Stimulated activated CD8-positive, alpha-beta memory T cell treated with anti-CD3 and anti-CD28 coated beads, Interleukin-7, amount 100 ng/mL, for 48 hours (primary cell): ENCODE measurements around the gene NRXN3.

Source experiments
- DNase-seq, 2 donors: peaks; one replicate each; pipeline ENCODE4 v3.0.0-alpha.2; 2020; ENCODE audit warnings: low read depth in 1 of 2; ENCODE audit errors: extremely low read depth in 1 of 2

Gene NRXN3

DNA sequence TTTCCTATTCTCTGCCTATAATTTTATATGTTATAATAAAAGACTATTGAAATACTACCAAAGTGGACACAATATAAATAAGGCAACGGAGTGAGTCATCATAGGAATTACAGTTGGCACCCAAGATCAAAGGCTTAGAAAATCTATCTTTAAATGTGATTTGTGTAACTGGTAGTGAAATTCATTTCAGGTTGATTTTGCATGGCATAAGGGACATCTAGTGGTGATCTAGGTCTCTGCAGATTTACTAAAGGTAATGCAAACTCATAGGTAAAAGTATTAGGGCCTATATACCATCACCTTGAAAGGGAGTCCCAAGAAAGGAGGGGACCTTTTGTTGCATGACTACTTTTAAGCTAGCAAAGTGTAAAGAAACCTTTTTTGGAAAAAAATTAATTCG is 527.2 kb downstream of the NRXN3 start:
- DNase-seq, result no peak

DNA sequence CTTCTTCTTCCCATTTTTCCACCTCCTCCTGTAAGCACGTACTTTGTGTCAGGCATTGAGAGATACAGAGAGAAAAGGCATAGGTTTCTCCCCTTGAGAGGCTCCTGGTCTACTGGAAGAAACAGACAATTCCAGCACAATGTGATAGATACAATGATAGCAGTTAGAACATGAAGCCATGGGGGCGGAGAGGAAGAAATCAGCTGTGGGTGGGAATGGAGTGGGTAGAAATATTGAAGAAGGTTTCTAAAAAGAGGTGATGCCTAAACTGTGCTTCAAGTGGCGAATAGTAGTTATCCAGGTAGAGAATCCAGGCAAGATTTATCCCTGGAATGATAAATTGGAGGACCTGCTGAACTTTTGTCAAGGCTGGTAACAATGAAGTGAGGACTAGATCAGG is 528.8 kb downstream of the NRXN3 start:
- no peak for DNase-seq

DNA sequence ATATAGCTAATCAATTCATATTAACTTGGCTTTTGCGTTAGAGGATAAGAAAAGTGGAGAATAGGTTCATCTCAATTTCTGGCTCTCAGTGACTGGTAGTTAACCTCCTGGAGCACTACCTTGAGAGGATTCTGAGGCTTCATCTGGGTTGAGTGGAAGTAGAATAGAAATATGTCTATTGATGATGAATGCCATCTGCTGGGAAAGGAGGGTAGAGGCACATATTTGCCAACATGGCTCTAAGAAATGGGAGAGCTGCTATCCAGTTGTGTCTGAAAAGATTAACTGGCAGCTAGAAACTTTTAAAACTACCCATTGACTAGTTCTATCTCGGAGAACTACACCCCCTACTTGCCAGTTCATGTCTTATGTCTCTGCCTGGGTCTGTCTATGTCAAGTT is 530.1 kb downstream of the NRXN3 start:
- no peak for DNase-seq

DNA sequence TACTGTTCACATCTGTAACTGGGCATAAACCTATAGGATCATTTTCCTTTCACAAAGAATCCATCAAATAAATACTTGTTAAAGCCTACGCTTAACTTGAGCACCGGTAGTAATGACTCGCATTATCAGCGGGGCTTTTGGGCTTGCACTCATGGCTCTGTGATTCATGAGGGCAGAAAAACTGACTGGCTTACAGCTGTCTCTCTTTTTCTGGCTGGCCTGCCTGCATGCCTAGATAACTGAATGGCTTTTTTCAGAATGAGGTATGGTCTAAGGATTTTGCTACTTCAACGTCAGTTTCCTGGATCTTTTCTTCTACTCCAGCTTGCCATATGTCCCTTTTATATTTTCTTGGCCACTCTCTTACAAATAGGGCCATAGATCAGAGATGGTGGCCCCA is 531.1 kb downstream of the NRXN3 start:
- no peak for DNase-seq

DNA sequence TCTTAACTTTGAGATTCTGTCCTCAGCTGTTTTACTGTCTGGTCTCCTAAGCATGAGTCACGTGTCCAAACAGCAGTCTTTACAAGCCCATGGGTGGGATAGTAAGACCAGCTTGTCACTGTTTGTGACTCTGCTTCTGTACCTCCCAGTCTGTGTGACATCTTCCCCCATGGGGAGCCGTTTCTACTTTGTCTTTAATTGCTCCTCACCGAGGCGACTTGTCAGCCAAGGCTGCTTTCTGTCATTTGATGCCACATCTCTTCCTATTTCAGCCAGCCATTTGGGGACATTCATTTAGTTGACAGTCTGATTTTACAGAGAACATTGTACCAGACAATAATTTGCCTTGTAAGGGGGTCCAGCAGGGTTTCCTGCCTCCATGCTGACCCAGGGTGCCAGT is 534.8 kb downstream of the NRXN3 start:
- no peak for DNase-seq

DNA sequence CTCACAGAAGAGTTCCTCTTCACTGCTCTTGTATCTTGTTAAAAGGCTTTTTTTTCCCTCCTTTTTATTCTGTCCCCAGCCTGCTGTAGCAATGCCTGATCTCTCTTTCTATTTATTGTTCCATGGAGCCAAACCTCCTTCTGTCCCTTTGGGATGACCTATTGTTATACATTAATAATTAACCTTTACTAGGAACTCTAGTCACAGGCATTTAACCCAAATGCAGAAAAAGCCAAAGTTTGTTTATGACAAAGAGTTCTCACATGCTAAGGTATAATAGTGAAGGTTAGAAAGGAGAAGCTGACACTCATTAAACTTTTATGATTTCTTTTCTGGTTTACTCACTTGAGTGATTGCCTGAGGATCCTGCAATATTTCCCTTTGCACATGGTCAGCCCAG is 535.8 kb downstream of the NRXN3 start:
- DNase-seq, result no peak

DNA sequence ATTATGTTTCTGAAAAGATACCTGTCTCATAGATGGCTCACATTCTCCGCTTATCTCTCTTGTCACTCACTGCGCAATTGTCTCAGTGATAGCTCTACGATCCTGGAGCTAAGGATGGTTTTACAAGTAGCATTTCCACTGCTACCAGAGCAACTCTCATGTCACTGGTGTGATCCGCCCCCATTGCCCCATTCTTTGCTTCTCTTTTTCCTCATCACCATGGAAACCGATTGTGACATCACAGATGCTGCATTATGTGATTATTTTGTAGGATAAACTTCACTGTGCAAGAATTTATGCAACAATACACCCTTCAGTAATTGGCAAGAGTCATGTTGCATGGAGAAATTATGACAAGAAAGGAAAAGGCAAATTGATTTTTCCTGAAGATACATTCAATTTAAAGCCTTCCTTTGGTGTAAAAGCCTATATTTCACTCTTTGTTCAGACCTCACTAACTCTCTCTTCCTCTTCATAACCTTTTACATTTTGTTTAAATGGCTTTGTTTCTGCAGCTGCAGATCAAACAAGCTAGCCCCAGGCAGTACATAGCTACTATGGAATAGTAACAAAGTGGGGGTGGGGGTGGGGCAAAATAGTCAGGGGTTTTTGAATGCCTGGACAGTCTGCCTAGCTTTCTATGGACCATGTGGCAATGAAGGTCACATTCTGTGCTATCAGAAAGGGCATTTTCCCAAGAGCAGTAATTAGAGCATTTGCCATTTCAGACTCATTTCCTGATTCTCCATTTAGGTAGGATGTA is 539.8 kb downstream of the NRXN3 start:
- DNase-seq, result no peak

DNA sequence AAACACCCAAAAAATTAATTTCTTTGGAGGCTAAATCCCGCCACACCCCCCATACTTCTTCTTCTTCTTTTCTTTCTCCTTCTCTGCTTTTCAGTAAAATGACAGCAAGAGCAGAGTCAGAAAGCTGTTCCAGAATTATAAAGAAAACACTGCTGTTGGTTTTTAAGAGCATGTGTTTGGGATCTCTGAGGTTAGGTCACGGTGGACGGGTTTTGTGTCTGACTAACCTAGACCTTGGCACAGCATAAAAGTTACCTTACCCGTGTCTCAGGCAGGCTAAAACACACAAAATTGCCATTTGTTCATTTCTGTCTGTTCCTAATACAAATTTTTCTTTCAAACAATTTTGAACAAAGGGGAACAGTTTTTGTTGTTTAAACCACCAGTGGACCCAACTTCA is 540.8 kb downstream of the NRXN3 start:
- DNase-seq, result no peak

DNA sequence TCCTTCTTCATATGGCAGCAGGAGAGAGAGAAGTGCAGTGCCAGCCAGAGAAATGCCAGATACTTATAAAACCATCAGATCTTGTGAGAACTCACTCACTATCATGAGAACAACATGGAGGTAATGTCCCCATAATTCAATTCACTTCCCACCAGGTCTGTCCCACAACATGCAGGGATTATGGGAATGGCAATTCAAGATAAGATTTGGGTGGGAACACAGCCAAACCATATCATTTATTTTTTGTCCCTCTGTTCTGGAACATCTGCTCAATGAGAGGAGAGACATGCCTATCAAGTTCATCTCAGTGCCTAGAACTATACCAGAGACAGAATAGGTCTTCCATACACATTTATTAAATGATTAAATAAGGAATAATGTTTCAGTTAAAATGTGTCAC is 543.5 kb downstream of the NRXN3 start:
- no peak for DNase-seq

DNA sequence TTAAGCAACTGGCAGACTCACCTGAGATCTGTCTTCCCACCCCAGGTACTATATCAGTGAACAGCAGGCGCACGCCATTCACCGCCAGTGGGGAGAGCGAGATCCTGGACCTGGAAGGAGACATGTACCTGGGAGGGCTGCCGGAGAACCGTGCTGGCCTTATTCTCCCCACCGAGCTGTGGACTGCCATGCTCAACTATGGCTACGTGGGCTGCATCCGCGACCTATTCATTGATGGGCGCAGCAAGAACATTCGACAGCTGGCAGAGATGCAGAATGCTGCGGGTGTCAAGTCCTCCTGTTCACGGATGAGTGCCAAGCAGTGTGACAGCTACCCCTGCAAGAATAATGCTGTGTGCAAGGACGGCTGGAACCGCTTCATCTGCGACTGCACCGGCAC is 544.5 kb downstream of the NRXN3 start:
- DNase-seq, result no peak

DNA sequence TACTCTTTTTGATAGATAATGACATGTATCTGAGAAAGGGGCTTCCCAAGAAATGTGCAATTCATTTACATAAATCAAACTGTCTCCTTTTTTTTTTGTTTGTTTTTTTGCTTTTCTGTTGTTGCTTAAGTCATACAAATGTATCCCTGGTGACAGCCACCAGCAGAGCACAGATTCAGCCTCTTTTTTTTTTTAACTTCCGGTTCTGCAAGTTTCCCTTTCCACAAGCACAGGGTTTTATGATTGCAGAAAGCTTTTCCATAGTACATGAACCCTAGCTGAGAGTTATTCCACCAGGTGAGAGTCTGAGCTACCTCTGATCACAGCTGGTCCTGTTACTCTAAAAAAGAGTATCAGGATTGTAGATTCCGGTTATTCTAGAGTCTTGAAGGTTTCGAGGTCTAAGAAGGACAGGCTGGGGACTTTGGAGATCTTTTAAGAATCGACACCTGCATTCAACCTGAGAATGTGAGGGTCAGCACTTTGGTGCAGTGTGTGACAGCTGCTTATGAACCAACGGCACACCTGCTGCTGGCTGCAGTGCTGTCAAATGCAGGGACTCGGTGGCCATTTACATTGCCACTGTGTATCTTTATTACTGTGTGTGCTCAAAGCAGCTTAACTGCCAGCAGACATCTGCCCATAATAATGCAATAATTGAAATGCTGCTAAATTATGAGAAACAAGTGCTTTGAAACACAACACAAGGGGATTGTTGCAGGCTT is 551.7 kb downstream of the NRXN3 start:
- no peak for DNase-seq

DNA sequence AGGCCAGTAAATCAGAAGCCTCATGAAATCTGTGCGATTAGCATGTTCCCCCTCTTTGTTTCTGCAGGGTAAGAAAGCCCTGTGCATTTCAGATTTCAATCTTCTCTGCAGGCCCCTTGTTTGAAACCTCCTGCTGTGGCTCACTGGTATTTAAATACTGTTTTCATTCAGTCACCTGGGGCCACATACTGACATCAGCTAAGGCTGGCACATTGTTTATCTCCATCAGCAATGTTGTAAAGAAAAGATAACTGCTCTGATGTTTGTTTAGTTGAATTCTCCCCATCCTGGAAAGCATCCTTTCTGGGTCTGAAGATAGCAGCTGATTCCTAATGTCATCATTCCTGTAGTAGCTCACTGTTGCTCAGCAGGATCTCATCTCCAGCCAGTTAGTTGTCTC is 554.9 kb downstream of the NRXN3 start:
- DNase-seq, result no peak

DNA sequence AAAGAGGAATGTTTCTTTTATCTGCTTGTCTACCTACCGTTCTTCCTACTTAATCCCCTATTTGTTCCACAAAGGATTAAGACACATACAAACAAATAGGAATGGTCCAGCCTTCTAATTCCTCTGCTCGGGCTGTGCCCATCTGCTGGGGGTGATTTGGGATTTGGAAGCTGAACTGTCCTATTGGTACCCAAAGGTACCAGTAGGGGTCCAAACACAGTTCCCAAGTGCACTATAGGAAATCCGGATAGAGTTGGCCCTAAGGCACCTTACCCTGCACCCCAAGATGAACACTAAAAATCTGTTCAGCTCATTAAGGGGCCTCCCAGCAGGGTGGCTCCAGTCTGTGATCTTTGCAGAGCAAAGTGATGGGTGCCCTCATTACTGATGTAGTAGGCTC is 566.9 kb downstream of the NRXN3 start:
- no peak for DNase-seq

DNA sequence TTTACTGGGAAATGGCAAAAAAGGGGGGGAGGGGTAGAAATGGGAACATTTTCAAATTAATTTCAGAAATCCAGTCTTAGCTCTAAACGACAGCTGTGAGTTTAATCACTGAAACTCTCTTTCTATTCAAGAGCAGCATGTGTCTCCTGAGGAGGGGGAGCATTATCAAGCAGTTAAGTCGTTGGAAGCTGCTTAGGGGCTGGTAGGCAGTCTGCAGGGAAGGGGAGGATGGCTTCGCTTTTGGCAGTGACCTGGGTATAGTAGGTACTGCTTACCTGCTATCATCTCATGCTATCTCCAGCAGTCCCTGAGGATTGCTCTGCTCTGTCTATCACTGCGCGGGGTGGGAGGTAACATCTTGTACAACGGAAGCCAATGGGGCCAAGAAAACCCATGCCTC is 567.4 kb downstream of the NRXN3 start:
- no peak for DNase-seq

DNA sequence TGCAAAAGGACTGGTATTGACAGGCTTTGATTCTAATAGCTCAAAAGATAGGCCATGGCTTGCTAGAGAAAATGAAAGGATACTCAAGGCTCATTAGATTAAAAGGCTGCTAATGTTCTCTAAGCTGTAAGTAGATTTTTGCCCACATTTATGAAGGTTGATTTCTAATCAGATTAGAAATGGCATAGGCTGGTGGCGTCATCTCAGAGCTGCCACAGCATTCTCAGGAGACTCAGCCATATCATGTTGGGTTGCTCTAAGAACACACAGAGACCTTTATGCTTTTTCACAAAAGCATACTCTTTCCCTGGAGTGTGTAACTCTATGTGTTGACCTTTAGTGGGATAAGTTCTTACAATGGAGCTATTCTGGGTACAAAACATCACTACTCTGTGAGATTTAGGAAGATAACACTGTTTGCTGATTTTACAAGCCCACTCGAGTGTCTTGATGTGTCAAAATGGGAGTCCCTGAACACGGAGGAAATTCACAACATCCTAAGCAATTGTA is 576.0 kb downstream of the NRXN3 start:
- no peak for DNase-seq

DNA sequence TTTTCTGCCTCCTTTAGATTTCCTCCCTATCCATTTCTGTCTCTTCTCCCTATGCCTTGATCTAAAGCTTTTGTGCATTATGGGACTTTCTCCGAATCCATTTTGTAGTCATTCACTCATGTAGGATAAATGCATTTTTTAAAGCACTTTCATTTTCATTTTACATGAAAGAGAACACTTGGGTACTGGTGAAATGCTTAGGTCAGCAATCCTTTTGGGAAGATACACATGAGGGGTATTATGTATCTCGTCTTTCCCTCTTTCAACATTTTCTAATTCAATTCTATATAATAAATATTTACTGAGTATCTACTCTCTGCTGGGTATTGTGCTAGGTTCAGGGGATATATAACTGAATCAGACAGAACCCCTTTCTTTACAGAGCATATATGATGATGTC is 577.6 kb downstream of the NRXN3 start:
- no peak for DNase-seq

DNA sequence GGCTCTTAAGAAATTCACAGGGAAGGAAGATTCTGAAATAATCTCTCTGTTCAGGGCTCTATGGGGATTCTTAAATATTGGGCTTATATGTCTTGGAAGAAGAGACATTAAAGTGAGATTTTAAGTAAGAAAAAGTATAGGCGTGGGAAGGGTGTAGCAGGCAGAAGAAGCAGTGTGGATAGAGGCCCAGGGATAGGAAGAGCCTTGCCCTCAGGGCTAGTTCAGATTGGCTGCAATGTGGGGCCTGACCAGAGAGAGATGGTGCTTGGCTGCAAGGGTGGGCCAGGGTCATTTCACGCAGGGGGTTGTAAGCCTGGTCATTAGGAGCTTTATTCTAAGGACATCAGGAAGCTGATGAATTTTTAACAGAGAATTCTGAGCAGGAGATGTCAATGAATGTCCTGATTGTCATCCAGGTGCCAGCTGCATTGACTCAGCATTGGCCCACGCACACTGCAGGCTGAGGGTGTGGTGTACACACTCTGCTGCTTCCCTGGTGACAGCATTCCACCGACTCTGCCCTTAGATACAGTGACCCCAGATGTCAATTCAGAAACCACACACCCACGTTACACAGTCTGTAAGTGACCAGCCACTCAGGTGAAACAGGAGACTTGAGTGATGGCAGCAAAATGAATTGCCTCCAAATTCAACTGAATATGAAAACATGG is 582.5 kb downstream of the NRXN3 start:
- no peak for DNase-seq

DNA sequence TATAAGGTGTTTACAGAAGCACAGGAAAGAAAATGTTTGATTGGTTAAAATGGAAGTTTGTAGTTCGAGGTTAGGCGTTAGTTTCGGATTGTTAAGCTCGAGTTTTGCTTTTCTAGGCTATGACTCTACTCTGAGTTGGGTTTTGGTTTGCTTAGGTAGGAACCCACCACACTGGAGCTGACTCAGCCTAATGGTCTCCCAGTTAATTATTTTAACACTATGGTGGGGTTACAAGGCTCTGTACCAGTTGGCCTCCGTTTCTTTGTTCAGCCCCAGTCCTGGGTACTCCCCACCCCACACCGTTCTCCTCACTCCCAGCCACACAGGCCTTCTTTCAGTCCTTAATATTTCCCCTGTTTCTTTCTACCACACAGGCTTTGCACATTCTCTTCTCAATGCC is 583.9 kb downstream of the NRXN3 start:
- no peak for DNase-seq

DNA sequence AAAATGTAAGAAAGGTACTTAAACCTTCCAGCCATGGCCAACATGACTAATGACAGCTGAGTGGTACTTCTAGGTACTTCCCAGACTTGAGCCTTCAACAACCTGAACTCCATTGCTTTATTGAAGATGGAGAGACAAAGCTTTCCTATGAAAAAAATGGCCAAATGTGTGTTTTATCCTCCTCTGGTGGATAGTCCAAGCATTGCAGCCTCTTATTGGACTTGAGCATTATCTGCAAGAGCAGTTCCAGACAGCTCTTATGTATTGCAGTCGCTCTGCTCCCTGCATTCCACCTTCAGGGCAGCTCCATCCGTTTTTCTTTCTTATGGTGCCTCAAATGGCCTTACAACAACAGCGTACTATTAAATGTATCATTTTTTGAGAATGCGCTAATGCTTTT is 588.2 kb downstream of the NRXN3 start:
- no peak for DNase-seq

DNA sequence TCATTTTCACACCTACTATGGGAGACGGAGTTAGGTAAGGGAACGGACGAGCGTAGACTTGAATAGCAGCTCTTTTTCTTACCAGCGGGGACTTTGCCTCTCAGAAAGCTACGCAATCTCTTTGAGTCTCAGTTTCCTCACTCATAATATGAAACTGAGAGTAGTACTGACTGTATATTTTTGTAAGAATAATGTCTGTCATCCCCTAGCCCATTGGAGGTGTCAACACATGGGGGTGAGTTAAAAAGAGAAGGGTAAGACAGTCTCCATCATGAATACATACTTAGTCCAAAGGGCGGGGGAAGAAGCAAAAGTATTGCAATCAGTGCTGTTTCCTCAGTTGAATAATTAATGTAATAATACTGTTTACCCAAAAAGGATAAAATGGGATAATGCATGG is 592.2 kb downstream of the NRXN3 start:
- no peak for DNase-seq

DNA sequence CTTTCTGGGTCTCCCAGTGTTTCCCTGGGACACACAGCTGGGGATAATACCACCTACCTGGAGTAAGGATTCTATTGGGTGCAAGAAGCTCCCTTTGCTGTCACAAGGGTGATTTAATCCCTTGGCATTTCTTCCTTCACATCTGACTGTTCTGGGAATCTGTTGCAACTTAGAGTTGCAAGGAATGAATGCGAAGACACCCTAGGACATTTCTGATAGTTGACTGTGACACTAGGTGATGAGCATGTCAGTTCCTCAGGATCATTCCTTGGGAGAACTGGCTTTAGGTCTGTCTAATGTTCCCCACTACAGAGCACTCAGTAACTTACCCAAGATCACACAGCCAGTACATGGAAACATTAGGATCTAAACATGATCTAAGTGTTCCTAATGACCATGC is 593.6 kb downstream of the NRXN3 start:
- no peak for DNase-seq

DNA sequence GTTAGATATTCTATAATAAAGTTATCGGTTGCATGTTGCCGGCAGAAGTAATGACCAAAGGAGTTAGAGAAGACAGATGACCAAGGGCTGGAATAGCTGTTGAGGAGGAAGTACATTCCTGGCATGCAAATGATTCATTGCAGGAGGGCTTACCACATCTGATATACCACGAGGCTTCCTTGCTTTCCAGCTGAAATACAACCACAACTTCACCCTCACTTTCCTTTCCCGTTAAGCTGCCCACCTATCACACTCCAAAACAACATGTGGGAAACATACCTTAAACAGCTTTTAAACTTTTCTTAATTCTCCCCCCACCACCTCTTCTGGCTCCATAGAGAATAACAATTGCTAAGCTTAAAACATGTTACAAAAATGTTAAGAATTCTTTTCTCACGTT is 594.1 kb downstream of the NRXN3 start:
- DNase-seq, result no peak
